Measurements from ENCODE around the gene EIF3I. TPM values are rescaled to one million over a fixed set of nuclear protein-coding genes. Genes with fewer than 3 reads are reported as not detected.
"Not testable (repeated sequence)": the region's sequence is repeated elsewhere in the genome, so short reads cannot be mapped to it uniquely, and the experiment has no call there.

EIF3I gene
- total and polyA plus RNA-seq, 5 donors from 2014 or later: 123 to 216 (median 192) TPM

DNA sequence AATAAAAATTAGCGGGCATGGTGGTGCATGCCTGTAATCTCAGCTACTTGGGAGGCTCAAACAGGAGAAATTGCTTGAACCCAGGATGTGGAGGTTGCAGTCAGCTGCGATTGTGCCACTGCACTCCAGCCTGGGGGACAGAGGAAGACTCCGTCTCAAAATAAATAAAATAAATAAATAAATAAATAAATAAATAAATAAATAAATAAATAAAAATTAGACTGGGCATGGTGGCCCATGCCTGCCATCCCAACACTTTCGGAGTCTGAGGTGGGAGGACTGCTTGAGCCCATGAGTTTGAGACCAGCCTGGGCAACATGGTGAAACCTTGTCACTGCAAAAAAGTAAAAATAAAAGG, 41.0 kb downstream of the EIF3I start:
- peak overlapping the region; percentile 69 for H3K27ac ChIP-seq (ENCODE audit: insufficient read depth, low read length, poor library complexity, severe bottlenecking)
- not testable (repeated sequence) for DNase-seq; ATAC-seq (ENCODE audit: low read depth in 2 of 2); H3K27me3 ChIP-seq (ENCODE audit: control insufficient read depth, insufficient read depth, low read length); H3K27me3 Mint-ChIP-seq; H3K9me3 Mint-ChIP-seq; H3K9me3 ChIP-seq (ENCODE audit: control insufficient read depth in 2 of 2, low read length in 2 of 2)
- Mint-ChIP-seq H3K4me1 (peaks cover 14 to 73% (median 38%) of the 10 kb centered on the region in 4 donors), H3K4me3 (peak overlapping the region in 2 of 4 donors; percentile 78 to 79), H3K36me3 (peaks cover 19% of the 10 kb centered on the region), H3K27ac (peak overlapping the region; percentile 55 to 93 (median 84))
- peak overlapping the region; percentile 78 for H3K4me3 ChIP-seq (ENCODE audit: low read depth, low read length)
- H3K36me3 ChIP-seq (ENCODE audit: control insufficient read depth, insufficient read depth, low read length): peaks cover 22% of the 10 kb centered on the region
- H3K4me1 ChIP-seq (ENCODE audit: control insufficient read depth, insufficient read depth, low read length, poor library complexity, severe bottlenecking): peaks cover 87% of the 10 kb centered on the region

DNA sequence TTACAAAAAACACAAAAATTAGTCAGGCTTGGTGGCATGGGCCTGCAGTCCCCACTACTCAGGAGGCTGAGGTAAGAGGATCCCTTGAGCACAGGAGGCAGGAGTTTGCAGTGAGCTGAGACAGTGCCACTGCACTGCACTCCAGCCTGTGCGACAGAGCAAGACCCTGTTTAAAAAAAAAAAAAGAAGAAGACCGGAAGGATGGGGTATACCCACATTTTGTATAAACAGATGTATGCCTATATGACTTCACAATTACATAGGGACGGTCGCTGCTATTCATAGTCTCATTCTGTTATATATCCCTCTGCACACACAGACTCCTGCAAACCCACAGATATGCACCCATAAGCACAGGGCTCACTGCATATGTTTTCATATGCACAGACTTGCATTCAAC, 41.5 kb downstream of the EIF3I start:
- ATAC-seq (ENCODE audit: low read depth in 2 of 2): peak; percentile 83 to 87
- Mint-ChIP-seq H3K27ac (peak overlapping the region; percentile 84 to 93 (median 91)), H3K4me3 (peak overlapping the region; percentile 76 to 83 (median 78)), H3K9me3 (peaks cover 0 to 2% (median 0%) of the 10 kb centered on the region in 7 donors), H3K4me1 (peaks cover 14 to 72% (median 38%) of the 10 kb centered on the region in 4 donors), H3K36me3 (peaks cover 19% of the 10 kb centered on the region), H3K27me3 (no peaks in the 10 kb centered on the region)
- H3K4me3 ChIP-seq (ENCODE audit: low read depth, low read length): peak overlapping the region; percentile 78
- peaks cover 84% of the 10 kb centered on the region for H3K4me1 ChIP-seq (ENCODE audit: control insufficient read depth, insufficient read depth, low read length, poor library complexity, severe bottlenecking)
- no peaks in the 10 kb centered on the region for H3K27me3 ChIP-seq (ENCODE audit: control insufficient read depth, insufficient read depth, low read length)
- H3K9me3 ChIP-seq (ENCODE audit: control insufficient read depth in 2 of 2, low read length in 2 of 2): no peaks in the 10 kb centered on the region
- peak overlapping the region; percentile 69 for H3K27ac ChIP-seq (ENCODE audit: insufficient read depth, low read length, poor library complexity, severe bottlenecking)
- peaks cover 22% of the 10 kb centered on the region for H3K36me3 ChIP-seq (ENCODE audit: control insufficient read depth, insufficient read depth, low read length)
- DNase-seq: peak in 2 of 3 donors; percentile 56 to 68

DNA sequence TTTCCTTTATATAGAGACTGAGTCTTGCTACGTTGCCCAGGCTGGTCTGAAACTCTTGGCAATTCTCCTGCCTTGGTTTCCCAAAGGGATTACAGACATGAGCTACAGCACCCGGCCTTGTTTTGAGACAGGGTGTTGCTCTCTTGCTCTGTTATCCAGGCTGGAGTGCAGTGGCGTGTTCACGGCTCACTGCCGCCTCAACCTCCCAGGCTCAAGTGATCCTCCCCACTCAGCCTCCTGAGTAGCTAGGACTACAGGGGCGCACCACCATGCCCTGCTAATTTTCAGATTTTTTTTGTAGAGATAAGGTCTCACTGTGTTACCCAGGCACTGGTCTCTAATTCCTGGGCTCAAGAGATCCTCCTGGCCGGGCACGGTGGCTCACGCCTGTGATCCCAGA, 43.6 kb downstream of the EIF3I start:
- Mint-ChIP-seq H3K36me3 (peaks cover 17% of the 10 kb centered on the region), H3K4me3 (peak overlapping the region; percentile 55 to 72 (median 58)), H3K27me3 (no peaks in the 10 kb centered on the region), H3K9me3 (peaks cover 0 to 2% (median 0%) of the 10 kb centered on the region in 7 donors), H3K4me1 (peaks cover 14 to 65% (median 31%) of the 10 kb centered on the region in 4 donors), H3K27ac (peak overlapping the region; percentile 87 to 97 (median 93))
- Histone ChIP-seq H3K4me1 (ENCODE audit: control insufficient read depth, insufficient read depth, low read length, poor library complexity, severe bottlenecking) (peaks cover 73% of the 10 kb centered on the region), H3K36me3 (ENCODE audit: control insufficient read depth, insufficient read depth, low read length) (peaks cover 20% of the 10 kb centered on the region), H3K27ac (ENCODE audit: insufficient read depth, low read length, poor library complexity, severe bottlenecking) (peak overlapping the region; percentile 69), H3K27me3 (ENCODE audit: control insufficient read depth, insufficient read depth, low read length) (no peaks in the 10 kb centered on the region), H3K9me3 (ENCODE audit: control insufficient read depth in 2 of 2, low read length in 2 of 2) (no peaks in the 10 kb centered on the region), H3K4me3 (ENCODE audit: low read depth, low read length) (peak overlapping the region; percentile 32)
- DNase-seq (no peak), ATAC-seq (ENCODE audit: low read depth in 2 of 2) (no peak)

DNA sequence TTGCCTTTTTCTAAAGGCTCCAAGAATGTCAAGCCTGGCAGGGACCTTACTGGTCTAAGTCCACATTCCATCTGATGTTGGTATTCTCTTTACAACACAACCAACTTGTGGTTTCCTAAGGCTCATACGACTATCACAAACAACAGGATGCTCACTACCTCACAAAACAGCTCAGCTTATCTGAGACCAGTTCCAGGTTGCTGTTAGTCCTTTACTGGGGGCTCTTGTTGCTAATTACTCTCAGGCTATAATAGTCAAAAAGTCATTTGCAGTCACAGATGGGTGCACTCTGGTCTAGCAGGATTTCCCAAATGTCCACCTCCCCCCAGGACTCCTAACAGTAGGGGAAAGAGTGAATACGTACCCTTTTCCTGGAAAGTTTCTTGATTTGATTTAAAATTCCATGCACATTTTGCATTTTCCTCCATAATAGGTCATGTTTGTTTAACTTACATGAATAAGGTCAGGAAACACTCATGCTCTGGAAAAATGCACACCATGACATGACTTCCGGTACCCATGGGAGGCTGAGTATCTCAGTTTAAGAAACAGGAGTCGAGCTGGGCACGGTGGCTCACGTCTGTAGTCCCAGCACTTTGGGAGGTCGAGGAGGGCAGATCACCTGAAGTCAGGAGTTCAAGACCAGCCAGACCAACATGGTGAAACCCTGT, 44.8 kb downstream of the EIF3I start:
- peak overlapping the region; percentile 65 for H3K27ac ChIP-seq (ENCODE audit: insufficient read depth, low read length, poor library complexity, severe bottlenecking)

DNA sequence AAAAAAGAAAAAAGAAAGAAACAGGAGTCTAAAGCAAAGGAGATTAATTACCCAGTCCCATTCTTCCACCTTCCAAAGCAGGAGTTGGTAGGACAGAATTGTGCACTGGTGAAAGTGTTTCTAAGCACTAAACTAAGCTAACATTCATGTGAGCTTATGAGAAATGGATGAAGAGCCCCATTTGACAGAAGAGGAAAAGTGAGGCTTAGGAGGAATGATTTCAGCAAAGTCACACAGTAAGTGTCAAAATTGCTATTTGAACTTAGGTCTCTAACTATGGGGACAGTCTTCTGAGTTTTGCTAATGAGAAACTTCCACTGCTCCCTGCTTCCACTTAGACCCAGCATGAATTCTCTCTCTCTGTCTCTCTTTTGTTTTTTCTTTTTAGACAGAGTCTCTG, 47.5 kb downstream of the EIF3I start:
- Mint-ChIP-seq H3K4me1 (peaks cover 13 to 78% (median 48%) of the 10 kb centered on the region in 4 donors), H3K27ac (peak overlapping the region; percentile 88 to 97 (median 90)), H3K4me3 (peak overlapping the region; percentile 55 to 78 (median 62)), H3K36me3 (peaks cover 26% of the 10 kb centered on the region), H3K9me3 (peaks cover 0 to 2% (median 0%) of the 10 kb centered on the region in 7 donors), H3K27me3 (no peaks in the 10 kb centered on the region)
- Histone ChIP-seq H3K36me3 (ENCODE audit: control insufficient read depth, insufficient read depth, low read length) (peaks cover 16% of the 10 kb centered on the region), H3K4me3 (ENCODE audit: low read depth, low read length) (no peak overlapping the region), H3K27me3 (ENCODE audit: control insufficient read depth, insufficient read depth, low read length) (no peaks in the 10 kb centered on the region), H3K4me1 (ENCODE audit: control insufficient read depth, insufficient read depth, low read length, poor library complexity, severe bottlenecking) (peaks cover 72% of the 10 kb centered on the region), H3K27ac (ENCODE audit: insufficient read depth, low read length, poor library complexity, severe bottlenecking) (peak overlapping the region; percentile 49), H3K9me3 (ENCODE audit: control insufficient read depth in 2 of 2, low read length in 2 of 2) (no peaks in the 10 kb centered on the region)
- no peak for ATAC-seq (ENCODE audit: low read depth in 2 of 2)
- DNase-seq: no peak

More for the DNA sequence above, 44.8 kb downstream of the EIF3I start:
- Mint-ChIP-seq H3K27me3 (no peaks in the 10 kb centered on the region), H3K4me1 (peaks cover 14 to 72% (median 41%) of the 10 kb centered on the region in 4 donors), H3K4me3 (peak overlapping the region; percentile 81 to 93 (median 86)), H3K36me3 (peaks cover 22% of the 10 kb centered on the region), H3K9me3 (peaks cover 0 to 2% (median 0%) of the 10 kb centered on the region in 7 donors), H3K27ac (peak overlapping the region; percentile 95 to 99 (median 99))
- H3K36me3 ChIP-seq (ENCODE audit: control insufficient read depth, insufficient read depth, low read length): peaks cover 19% of the 10 kb centered on the region
- no peaks in the 10 kb centered on the region for H3K9me3 ChIP-seq (ENCODE audit: control insufficient read depth in 2 of 2, low read length in 2 of 2)
- DNase-seq: peak in 2 of 3 donors; percentile 39 to 77
- peaks cover 71% of the 10 kb centered on the region for H3K4me1 ChIP-seq (ENCODE audit: control insufficient read depth, insufficient read depth, low read length, poor library complexity, severe bottlenecking)
- H3K27me3 ChIP-seq (ENCODE audit: control insufficient read depth, insufficient read depth, low read length): no peaks in the 10 kb centered on the region
- H3K4me3 ChIP-seq (ENCODE audit: low read depth, low read length): peak overlapping the region; percentile 67
- peak; percentile 48 to 54 for ATAC-seq (ENCODE audit: low read depth in 2 of 2)

DNA sequence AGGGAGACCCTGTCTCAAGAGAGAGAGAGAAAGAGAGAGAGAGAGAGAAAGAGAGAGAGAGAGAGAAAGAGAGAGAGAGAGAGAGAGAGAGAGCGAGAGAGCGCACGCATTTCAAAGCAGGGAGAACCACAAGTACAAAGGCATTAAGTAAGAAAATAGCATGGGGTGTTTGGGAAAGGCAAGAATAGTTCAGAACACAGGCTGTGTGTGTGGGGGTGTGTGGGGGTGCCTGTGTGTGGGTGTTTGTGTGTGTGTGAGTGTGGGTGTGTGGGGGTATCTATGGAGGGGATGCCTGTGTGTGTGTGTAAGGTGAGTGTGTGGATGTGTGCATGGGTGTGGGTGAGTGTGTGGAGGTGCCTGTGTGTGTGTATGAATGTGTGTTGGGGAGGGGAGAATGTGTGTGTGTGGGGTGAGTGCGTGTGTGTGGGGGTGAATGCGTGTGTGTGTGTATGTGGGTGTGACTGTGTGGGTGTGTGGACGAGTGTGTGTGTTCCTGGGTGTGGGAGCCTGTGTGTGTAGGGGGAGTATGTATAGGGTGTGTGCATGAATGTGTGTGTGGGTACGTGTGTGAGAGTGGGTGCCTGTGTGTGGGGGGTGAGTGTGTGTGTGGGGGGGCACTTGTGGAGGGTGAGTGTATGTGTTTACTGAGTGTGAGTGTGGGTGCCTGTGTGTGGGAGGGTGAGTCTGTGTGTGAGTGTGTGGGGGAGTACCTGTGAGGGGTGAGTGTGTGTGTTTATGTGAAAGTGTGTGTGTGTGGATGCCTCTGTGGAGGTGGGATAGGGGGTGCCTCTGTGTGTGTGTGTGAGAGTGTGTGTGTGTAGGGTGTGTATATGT, 50.6 kb downstream of the EIF3I start:
- H3K27me3 Mint-ChIP-seq: no peaks in the 10 kb centered on the region
- H3K36me3 Mint-ChIP-seq: peaks cover 25% of the 10 kb centered on the region
- ATAC-seq (ENCODE audit: low read depth in 2 of 2) (no peak), DNase-seq (peak in 2 of 3 donors; percentile 43 to 50)
- peaks cover 4 to 65% (median 36%) of the 10 kb centered on the region in 4 donors for H3K4me1 Mint-ChIP-seq
- peak overlapping the region; percentile 79 for H3K27ac ChIP-seq (ENCODE audit: insufficient read depth, low read length, poor library complexity, severe bottlenecking)
- peaks cover 53% of the 10 kb centered on the region for H3K4me1 ChIP-seq (ENCODE audit: control insufficient read depth, insufficient read depth, low read length, poor library complexity, severe bottlenecking)
- no peaks in the 10 kb centered on the region for H3K27me3 ChIP-seq (ENCODE audit: control insufficient read depth, insufficient read depth, low read length)
- peak overlapping the region; percentile 72 for H3K4me3 ChIP-seq (ENCODE audit: low read depth, low read length)
- H3K9me3 Mint-ChIP-seq: no peaks in the 10 kb centered on the region
- peak overlapping the region; percentile 85 to 93 (median 90) for H3K4me3 Mint-ChIP-seq
- H3K27ac Mint-ChIP-seq: peak overlapping the region; percentile 93 to 99 (median 97)
- no peaks in the 10 kb centered on the region for H3K9me3 ChIP-seq (ENCODE audit: control insufficient read depth in 2 of 2, low read length in 2 of 2)
- H3K36me3 ChIP-seq (ENCODE audit: control insufficient read depth, insufficient read depth, low read length): peaks cover 40% of the 10 kb centered on the region

DNA sequence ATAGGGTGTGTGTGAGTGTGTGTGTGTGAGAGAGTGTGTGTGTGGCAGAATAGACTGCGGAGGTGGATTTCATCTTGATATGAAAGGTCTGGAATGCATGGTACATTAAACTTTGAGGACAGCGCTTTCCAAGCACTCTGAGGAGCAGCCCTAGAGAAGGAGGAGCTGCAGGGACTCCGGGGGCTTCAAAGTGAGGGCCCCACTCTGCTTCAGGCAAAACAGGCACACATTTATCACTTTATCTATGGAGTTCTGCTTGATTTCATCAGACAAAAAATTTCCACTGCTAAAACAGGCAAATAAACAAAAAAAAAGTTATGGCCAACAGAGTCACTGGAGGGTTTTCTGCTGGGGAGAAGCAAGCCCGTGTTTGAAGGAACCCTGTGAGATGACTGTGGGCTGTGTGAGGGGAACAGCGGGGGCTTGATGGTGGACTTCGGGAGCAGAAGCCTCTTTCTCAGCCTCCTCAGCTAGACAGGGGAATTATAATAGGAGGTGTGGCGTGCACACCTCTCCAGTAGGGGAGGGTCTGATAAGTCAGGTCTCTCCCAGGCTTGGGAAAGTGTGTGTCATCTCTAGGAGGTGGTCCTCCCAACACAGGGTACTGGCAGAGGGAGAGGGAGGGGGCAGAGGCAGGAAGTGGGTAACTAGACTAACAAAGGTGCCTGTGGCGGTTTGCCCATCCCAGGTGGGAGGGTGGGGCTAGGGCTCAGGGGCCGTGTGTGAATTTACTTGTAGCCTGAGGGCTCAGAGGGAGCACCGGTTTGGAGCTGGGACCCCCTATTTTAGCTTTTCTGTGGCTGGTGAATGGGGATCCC, 51.4 kb downstream of the EIF3I start:
- peak overlapping the region; percentile 85 to 93 (median 90) for H3K4me3 Mint-ChIP-seq
- ATAC-seq (ENCODE audit: low read depth in 2 of 2) (peak; percentile 92 to 95), DNase-seq (peak; percentile 72 to 89 (median 81))
- Histone ChIP-seq H3K27me3 (ENCODE audit: control insufficient read depth, insufficient read depth, low read length) (no peaks in the 10 kb centered on the region), H3K9me3 (ENCODE audit: control insufficient read depth in 2 of 2, low read length in 2 of 2) (no peaks in the 10 kb centered on the region), H3K36me3 (ENCODE audit: control insufficient read depth, insufficient read depth, low read length) (peaks cover 48% of the 10 kb centered on the region), H3K4me1 (ENCODE audit: control insufficient read depth, insufficient read depth, low read length, poor library complexity, severe bottlenecking) (peaks cover 53% of the 10 kb centered on the region), H3K4me3 (ENCODE audit: low read depth, low read length) (peak overlapping the region; percentile 72), H3K27ac (ENCODE audit: insufficient read depth, low read length, poor library complexity, severe bottlenecking) (peak overlapping the region; percentile 79)
- H3K36me3 Mint-ChIP-seq: peaks cover 33% of the 10 kb centered on the region
- H3K27me3 Mint-ChIP-seq: no peaks in the 10 kb centered on the region
- peaks cover 4 to 70% (median 37%) of the 10 kb centered on the region in 4 donors for H3K4me1 Mint-ChIP-seq
- peak overlapping the region; percentile 93 to 99 (median 97) for H3K27ac Mint-ChIP-seq
- no peaks in the 10 kb centered on the region for H3K9me3 Mint-ChIP-seq
